ENCODE data around the gene FCN1. TPM values are rescaled to one million over a fixed set of nuclear protein-coding genes. Genes with fewer than 3 reads are reported as not detected.

The FCN1 gene
- polyA plus RNA-seq, 1 of the 3 experiments (the other 2 are of a cell fraction) = not detected

GRCh38 chr9:134944916-134945315 is 27.2 kb upstream of the FCN1 start:
- no peaks in the 10 kb centered on the region for H3F3A ChIP-seq (replicated peaks; ENCODE audit: insufficient read depth)
- H3K27me3 ChIP-seq (ENCODE audit: insufficient read depth) = no peaks in the 10 kb centered on the region
- H2AFZ ChIP-seq (ENCODE audit: low read depth) = no peak overlapping the region
- POLR2A ChIA-PET = no interaction called here
- H3K4me2 ChIP-seq = no peak overlapping the region
- no peaks in the 10 kb centered on the region for H3K79me2 ChIP-seq (ENCODE audit: insufficient read depth)
- H3K36me3 ChIP-seq (replicated peaks in 1 of 2; ENCODE audit: control insufficient read depth in 1 of 2, insufficient read depth in 2 of 2, low read length in 1 of 2) = no peaks in the 10 kb centered on the region
- no peaks in the 10 kb centered on the region for H3K9me3 ChIP-seq
- no peaks in the 10 kb centered on the region for H3K9me2 ChIP-seq
- no peak overlapping the region for H3K9ac ChIP-seq
- no peak for TF ChIP-seq EP300 (IDR thresholded peaks at IDR 0.05; ENCODE audit: borderline replicate concordance in 1 of 2, low read depth in 1 of 2, low read length in 1 of 2)
- no peak for TF ChIP-seq MAX (IDR thresholded peaks at IDR 0.05; ENCODE audit: low read depth)
- TF ChIP-seq EZH2phosphoT487 (IDR thresholded peaks at IDR 0.05; ENCODE audit: borderline replicate concordance, low read depth) = no peak
- TF ChIP-seq TCF12 (IDR thresholded peaks at IDR 0.05) = no peak
- TF ChIP-seq RXRA (IDR thresholded peaks at IDR 0.05; ENCODE audit: borderline replicate concordance, low read depth) = no peak
- TF ChIP-seq YY1 (IDR thresholded peaks at IDR 0.05; ENCODE audit: low read depth) = no peak
- H3K4me3 ChIP-seq (ENCODE audit: low read depth in 2 of 2, low read length in 1 of 2) = no peak overlapping the region
- DNase-seq = no peak
- no peak overlapping the region for H3K27ac ChIP-seq (ENCODE audit: low read depth in 2 of 2, low read length in 1 of 2)
- H4K20me1 ChIP-seq (ENCODE audit: insufficient read depth) = no peaks in the 10 kb centered on the region
- CTCF ChIA-PET = no interaction called here
- 63% methylated on average over 5 of the region's 14 CpGs for WGBS (ENCODE audit: low lambda C conversion rate)
- no peaks in the 10 kb centered on the region for H3K4me1 ChIP-seq (ENCODE audit: control insufficient read depth in 1 of 2, insufficient read depth in 2 of 2, low read depth in 1 of 2, low read length in 1 of 2)

- TF ChIP-seq PBX3 (IDR thresholded peaks at IDR 0.05) = no peak
- TF ChIP-seq NFIC (IDR thresholded peaks at IDR 0.05; ENCODE audit: borderline replicate concordance) = no peak
- no peak for TF ChIP-seq CHD2 (IDR thresholded peaks at IDR 0.05; ENCODE audit: low read length, partially characterized antibody)
- TF ChIP-seq MEF2A (IDR thresholded peaks at IDR 0.05; ENCODE audit: borderline replicate concordance, low read depth) = no peak
- TF ChIP-seq SMC3 (IDR thresholded peaks at IDR 0.05; ENCODE audit: low read depth, low read length) = no peak
- no peak for TF ChIP-seq ZBTB33 (IDR thresholded peaks at IDR 0.05; ENCODE audit: borderline replicate concordance, low read depth)
- TF ChIP-seq RXRA (IDR thresholded peaks at IDR 0.05; ENCODE audit: borderline replicate concordance, low read depth) = no peak
- no peak for TF ChIP-seq JUND (IDR thresholded peaks at IDR 0.05)
- TF ChIP-seq TCF12 (IDR thresholded peaks at IDR 0.05) = no peak
- TF ChIP-seq NRF1 (IDR thresholded peaks at IDR 0.05; ENCODE audit: low read depth, low read length) = no peak
- no peak for TF ChIP-seq USF1 (IDR thresholded peaks at IDR 0.05; ENCODE audit: borderline replicate concordance, low read depth)
- TF ChIP-seq RFX5 (IDR thresholded peaks at IDR 0.05; ENCODE audit: low read length) = no peak
- Histone ChIP-seq H3F3A (replicated peaks; ENCODE audit: insufficient read depth) (no peaks in the 10 kb centered on the region), H3K27me3 (ENCODE audit: insufficient read depth) (no peaks in the 10 kb centered on the region), H4K20me1 (ENCODE audit: insufficient read depth) (no peaks in the 10 kb centered on the region), H3K9ac (no peak overlapping the region), H3K4me1 (ENCODE audit: control insufficient read depth in 1 of 2, insufficient read depth in 2 of 2, low read depth in 1 of 2, low read length in 1 of 2) (no peaks in the 10 kb centered on the region), H3K36me3 (replicated peaks in 1 of 2; ENCODE audit: control insufficient read depth in 1 of 2, insufficient read depth in 2 of 2, low read length in 1 of 2) (no peaks in the 10 kb centered on the region), H2AFZ (ENCODE audit: low read depth) (no peak overlapping the region), H3K79me2 (ENCODE audit: insufficient read depth) (no peaks in the 10 kb centered on the region), H3K4me3 (ENCODE audit: low read depth in 2 of 2, low read length in 1 of 2) (no peak overlapping the region), H3K4me2 (no peak overlapping the region), H3K9me2 (no peaks in the 10 kb centered on the region), H3K9me3 (no peaks in the 10 kb centered on the region), H3K27ac (ENCODE audit: low read depth in 2 of 2, low read length in 1 of 2) (no peak overlapping the region)
- CTCF ChIA-PET = no interaction called here
- POLR2A ChIA-PET = no interaction called here
- DNase-seq = no peak
- WGBS (ENCODE audit: low lambda C conversion rate) = 59% methylated on average over 14 of the region's 14 CpGs
Observed at GRCh38 chr9:134944351-134944802, 26.7 kb upstream of the FCN1 start.

Data from SK-N-SH (cell line).